Endodermal cell (in vitro differentiated cells): ENCODE measurements around the gene CFP. TPM values are rescaled to one million over a fixed set of nuclear protein-coding genes. Genes with fewer than 3 reads are reported as not detected.

ENCODE experiments used
- DNase-seq: peaks from one replicate; pipeline ENCODE4 v3.0.0-alpha.2; 2017
- H3K27ac ChIP-seq: 2 replicates; pipeline ENCODE4 v1.5.1; 2013; ENCODE audit warnings: mild to moderate bottlenecking, low read depth, low read length, moderate library complexity
- H3K27me3 ChIP-seq: 2 replicates; pipeline ENCODE4 v1.6.1; 2013; ENCODE audit warnings: mild to moderate bottlenecking, low read length, moderate library complexity; ENCODE audit not compliant: insufficient read depth, control insufficient read depth, poor library complexity, severe bottlenecking
- H3K36me3 ChIP-seq: 2 replicates; pipeline ENCODE4 v1.7.0; 2013; ENCODE audit warnings: mild to moderate bottlenecking, low read length, moderate library complexity; ENCODE audit not compliant: control insufficient read depth, insufficient read depth
- H3K4me1 ChIP-seq: one replicate; pipeline ENCODE4 v1.7.0; 2013; ENCODE audit warnings: low read length; ENCODE audit not compliant: control insufficient read depth, insufficient read depth
- H3K4me3 ChIP-seq: 2 replicates; pipeline ENCODE4 v1.5.1; 2013; ENCODE audit warnings: mild to moderate bottlenecking, low read length, moderate library complexity
- H3K9ac ChIP-seq: 2 replicates; pipeline ENCODE4 v1.6.1; 2013; ENCODE audit warnings: mild to moderate bottlenecking, low read length, moderate library complexity; ENCODE audit not compliant: poor library complexity, severe bottlenecking; ENCODE audit errors: extremely low read depth
- H3K9me3 ChIP-seq: 2 replicates; pipeline ENCODE4 v1.6.1; 2013; ENCODE audit warnings: mild to moderate bottlenecking, low read length, moderate library complexity; ENCODE audit not compliant: control insufficient read depth
- H3K27ac Mint-ChIP-seq: 2 replicates; pipeline ENCODE4 v1.8.0; 2020; ENCODE audit warnings: mixed read lengths
- H3K27me3 Mint-ChIP-seq: 2 replicates; pipeline ENCODE4 v1.8.0; 2021; ENCODE audit warnings: mild to moderate bottlenecking, mixed read lengths; ENCODE audit not compliant: insufficient read depth
- H3K36me3 Mint-ChIP-seq: 2 replicates; pipeline ENCODE4 v1.8.0; 2020; ENCODE audit warnings: low read depth, mixed read lengths
- H3K4me1 Mint-ChIP-seq: 2 replicates; pipeline ENCODE4 v1.8.0; 2020; ENCODE audit warnings: mixed read lengths
- H3K4me3 Mint-ChIP-seq: 2 replicates; pipeline ENCODE4 v1.8.0; 2020; ENCODE audit warnings: mild to moderate bottlenecking, moderate library complexity, mixed read lengths
- H3K9me3 Mint-ChIP-seq: 2 replicates; pipeline ENCODE4 v1.8.0; 2020; ENCODE audit warnings: mild to moderate bottlenecking, mixed read lengths
- WGBS, 2 experiments: methylation state at CpG; one replicate each; pipeline versions ENCODE4 v1.1.5 to v1.1.7; 2013; ENCODE audit warnings: missing lambda C conversion rate in 2 of 2, mixed read lengths in 1 of 2; ENCODE audit not compliant: insufficient coverage in 1 of 2, insufficient read length in 1 of 2; 5-methylcytosine and 5-hydroxymethylcytosine counted together
- total RNA-seq, 2 donors: library from RNA; stranded (reverse); fragmentation: NEBNext Ultra II Directional in 1 of 2; extraction: Animal tissue kit (Norgen Biotek cat#: 25700) in 1 of 2; gene quantifications; 2 replicates in 1 of 2; 3 replicates in 1 of 2; pipeline ENCODE4 v1.2.1, GENCODE V29; 2021
- TF ChIP-seq, protein P1 (sequence below): fragments of 200-600 bp; sonication (generic); conservative IDR thresholded peaks from 2 replicates; pipeline ENCODE4 v1.5.0; 2021; ENCODE audit warnings: antibody characterized with exemption, mild to moderate bottlenecking

Gene CFP
- total RNA-seq, 2 donors from 2014 or later = 3.2 to 4.6 TPM

DNA sequence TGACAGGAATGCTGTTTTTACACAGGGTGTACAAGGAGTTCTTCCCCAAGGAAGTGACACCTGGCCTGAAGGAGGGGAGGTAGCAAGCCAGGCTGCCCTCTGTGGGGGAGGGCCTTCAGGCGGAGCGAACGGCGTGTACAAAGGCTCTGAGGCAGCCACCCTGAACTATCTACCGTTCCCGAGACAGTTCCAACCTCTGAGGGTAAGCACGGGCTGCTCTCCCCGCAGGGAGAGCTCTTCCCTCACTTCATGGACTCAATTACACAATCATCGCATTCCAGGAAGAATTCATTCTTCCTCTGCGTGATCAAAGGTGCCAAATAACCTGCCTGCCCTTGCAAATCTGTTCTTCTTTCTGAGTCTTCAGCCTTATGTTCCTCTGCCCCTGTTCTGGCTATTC, 15.8 kb upstream of the CFP start:
- H3K27ac Mint-ChIP-seq = no peak overlapping the region
- H3K27me3 Mint-ChIP-seq = no peaks in the 10 kb centered on the region
- H3K4me3 Mint-ChIP-seq = no peak overlapping the region
- no peak overlapping the region for H3K9ac ChIP-seq
- H3K4me1 ChIP-seq = no peaks in the 10 kb centered on the region
- peaks cover 12% of the 10 kb centered on the region for H3K9me3 ChIP-seq
- no peak for DNase-seq
- TF ChIP-seq, protein P1, sequence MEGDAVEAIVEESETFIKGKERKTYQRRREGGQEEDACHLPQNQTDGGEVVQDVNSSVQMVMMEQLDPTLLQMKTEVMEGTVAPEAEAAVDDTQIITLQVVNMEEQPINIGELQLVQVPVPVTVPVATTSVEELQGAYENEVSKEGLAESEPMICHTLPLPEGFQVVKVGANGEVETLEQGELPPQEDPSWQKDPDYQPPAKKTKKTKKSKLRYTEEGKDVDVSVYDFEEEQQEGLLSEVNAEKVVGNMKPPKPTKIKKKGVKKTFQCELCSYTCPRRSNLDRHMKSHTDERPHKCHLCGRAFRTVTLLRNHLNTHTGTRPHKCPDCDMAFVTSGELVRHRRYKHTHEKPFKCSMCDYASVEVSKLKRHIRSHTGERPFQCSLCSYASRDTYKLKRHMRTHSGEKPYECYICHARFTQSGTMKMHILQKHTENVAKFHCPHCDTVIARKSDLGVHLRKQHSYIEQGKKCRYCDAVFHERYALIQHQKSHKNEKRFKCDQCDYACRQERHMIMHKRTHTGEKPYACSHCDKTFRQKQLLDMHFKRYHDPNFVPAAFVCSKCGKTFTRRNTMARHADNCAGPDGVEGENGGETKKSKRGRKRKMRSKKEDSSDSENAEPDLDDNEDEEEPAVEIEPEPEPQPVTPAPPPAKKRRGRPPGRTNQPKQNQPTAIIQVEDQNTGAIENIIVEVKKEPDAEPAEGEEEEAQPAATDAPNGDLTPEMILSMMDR = no peak
- peaks cover 27% of the 10 kb centered on the region for H3K36me3 Mint-ChIP-seq
- H3K9me3 Mint-ChIP-seq = peaks cover 74% of the 10 kb centered on the region
- H3K27ac ChIP-seq = no peak overlapping the region
- peaks cover 8% of the 10 kb centered on the region for H3K4me1 Mint-ChIP-seq
- no peaks in the 10 kb centered on the region for H3K27me3 ChIP-seq
- peaks cover 15% of the 10 kb centered on the region for H3K36me3 ChIP-seq
- H3K4me3 ChIP-seq = no peak overlapping the region
- 92 to 100% methylated on average over 2 to 10 of the region's 10 CpGs for WGBS, 2 experiments

DNA sequence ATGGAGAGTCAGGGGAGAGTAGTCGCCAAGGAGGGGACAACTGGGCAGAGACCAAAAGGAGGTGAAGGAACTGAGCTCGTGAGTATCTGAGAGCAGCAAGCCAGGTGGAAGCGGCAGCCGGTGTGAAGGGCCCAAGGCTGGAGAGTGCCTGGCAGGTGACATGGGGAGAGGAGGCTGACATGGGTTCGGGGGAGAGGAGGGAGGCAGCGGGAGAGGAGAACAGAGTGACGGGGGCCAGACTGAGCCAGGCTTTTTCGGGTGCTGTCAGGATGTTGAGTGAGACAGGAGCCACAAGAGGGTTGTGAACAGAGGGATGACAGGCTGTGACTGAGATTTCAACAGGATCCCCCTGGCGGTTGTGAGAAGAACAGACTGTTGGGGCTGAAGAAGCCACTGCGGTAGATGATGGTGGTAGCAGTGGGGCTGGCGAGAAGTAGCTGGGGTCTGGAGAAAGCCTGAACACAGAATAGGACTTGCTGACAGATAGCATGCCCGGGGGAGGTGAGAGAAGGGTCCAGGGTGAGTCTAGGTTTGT, 14.9 kb upstream of the CFP start:
- Mint-ChIP-seq H3K9me3 (peaks cover 82% of the 10 kb centered on the region), H3K4me3 (no peak overlapping the region), H3K36me3 (peaks cover 36% of the 10 kb centered on the region), H3K4me1 (peaks cover 8% of the 10 kb centered on the region), H3K27me3 (no peaks in the 10 kb centered on the region), H3K27ac (no peak overlapping the region)
- Histone ChIP-seq H3K9me3 (peaks cover 21% of the 10 kb centered on the region), H3K4me1 (no peaks in the 10 kb centered on the region), H3K27ac (no peak overlapping the region), H3K4me3 (no peak overlapping the region), H3K36me3 (peaks cover 24% of the 10 kb centered on the region), H3K27me3 (no peaks in the 10 kb centered on the region), H3K9ac (no peak overlapping the region)
- TF ChIP-seq, protein P1 = peak; percentile 69
- peak; percentile 72 for DNase-seq
- 69 to 77% methylated on average over 6 to 12 of the region's 12 CpGs for WGBS, 2 experiments

DNA sequence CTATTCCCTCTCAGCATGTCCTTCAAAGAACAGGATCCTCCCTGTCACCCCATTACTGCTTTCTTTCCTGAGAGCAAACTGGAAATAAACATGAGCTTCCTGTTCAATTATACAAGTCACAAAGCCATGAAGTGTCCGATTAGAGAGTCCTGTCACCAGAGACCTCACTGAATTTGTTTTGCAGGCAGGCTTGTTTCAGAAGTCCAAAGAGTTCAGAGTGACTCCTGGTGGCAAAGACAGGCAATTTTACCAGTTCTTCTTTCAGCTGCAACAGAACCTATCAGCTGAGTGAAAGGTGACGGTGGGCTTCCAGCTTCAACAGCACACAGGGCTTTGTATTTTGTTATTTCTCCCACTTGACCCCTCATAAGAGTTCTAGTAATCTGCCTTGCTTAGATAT, 14.2 kb upstream of the CFP start:
- H3K27ac Mint-ChIP-seq = peak overlapping the region; percentile 36
- H3K36me3 ChIP-seq = peaks cover 27% of the 10 kb centered on the region
- H3K36me3 Mint-ChIP-seq = peaks cover 37% of the 10 kb centered on the region
- no peak overlapping the region for H3K4me3 Mint-ChIP-seq
- no peaks in the 10 kb centered on the region for H3K27me3 Mint-ChIP-seq
- no peak for DNase-seq
- H3K27me3 ChIP-seq = no peaks in the 10 kb centered on the region
- H3K4me1 Mint-ChIP-seq = peaks cover 2% of the 10 kb centered on the region
- peaks cover 21% of the 10 kb centered on the region for H3K9me3 ChIP-seq
- no peaks in the 10 kb centered on the region for H3K4me1 ChIP-seq
- no peak overlapping the region for H3K4me3 ChIP-seq
- TF ChIP-seq, protein P1 = peak; percentile 63
- no peak overlapping the region for H3K27ac ChIP-seq
- H3K9ac ChIP-seq = no peak overlapping the region
- WGBS, 2 experiments = 65 to 80% methylated on average over 1 to 2 of the region's 2 CpGs
- H3K9me3 Mint-ChIP-seq = peaks cover 83% of the 10 kb centered on the region
